GM12864 (cell line): Measurements from ENCODE around the gene OLFML2A.

Experiments
- DNase-seq: peaks from one replicate; pipeline ENCODE4 v3.0.0-alpha.2; 2011; ENCODE audit warnings: low read depth
- H3K4me3 ChIP-seq: 2 replicates; pipeline ENCODE4 v1.5.1; 2011; ENCODE audit warnings: mild to moderate bottlenecking, low read depth, low read length, control low read depth
- TF ChIP-seq, protein P1 (sequence below): IDR thresholded peaks from 2 replicates; pipeline ENCODE4 v1.5.1; 2011; ENCODE audit warnings: low read depth, mild to moderate bottlenecking, moderate library complexity, low read length, control low read depth, inconsistent platforms; ENCODE audit errors: missing control alignments

OLFML2A gene

DNA sequence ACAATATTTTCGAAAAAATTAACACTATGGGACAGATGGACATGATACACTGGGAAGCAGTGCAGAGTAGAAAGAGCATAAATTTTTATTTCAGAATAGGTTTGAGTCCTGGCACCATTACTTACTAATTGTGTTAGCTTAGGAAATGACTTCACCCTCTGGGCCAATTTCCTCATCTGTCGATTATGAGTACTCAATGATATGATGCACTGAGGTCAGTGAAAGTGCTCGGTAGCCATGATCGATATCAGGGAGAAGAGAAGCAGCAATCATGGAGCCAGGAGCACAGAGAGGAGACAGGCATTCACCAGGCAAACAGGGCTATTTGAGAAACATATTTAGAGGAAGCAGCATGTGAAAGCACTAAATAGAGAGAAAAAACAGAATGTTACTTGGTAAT, 35.3 kb upstream of the OLFML2A start:
- DNase-seq, result no peak
- H3K4me3 ChIP-seq, result no peak overlapping the region
- TF ChIP-seq, protein P1, sequence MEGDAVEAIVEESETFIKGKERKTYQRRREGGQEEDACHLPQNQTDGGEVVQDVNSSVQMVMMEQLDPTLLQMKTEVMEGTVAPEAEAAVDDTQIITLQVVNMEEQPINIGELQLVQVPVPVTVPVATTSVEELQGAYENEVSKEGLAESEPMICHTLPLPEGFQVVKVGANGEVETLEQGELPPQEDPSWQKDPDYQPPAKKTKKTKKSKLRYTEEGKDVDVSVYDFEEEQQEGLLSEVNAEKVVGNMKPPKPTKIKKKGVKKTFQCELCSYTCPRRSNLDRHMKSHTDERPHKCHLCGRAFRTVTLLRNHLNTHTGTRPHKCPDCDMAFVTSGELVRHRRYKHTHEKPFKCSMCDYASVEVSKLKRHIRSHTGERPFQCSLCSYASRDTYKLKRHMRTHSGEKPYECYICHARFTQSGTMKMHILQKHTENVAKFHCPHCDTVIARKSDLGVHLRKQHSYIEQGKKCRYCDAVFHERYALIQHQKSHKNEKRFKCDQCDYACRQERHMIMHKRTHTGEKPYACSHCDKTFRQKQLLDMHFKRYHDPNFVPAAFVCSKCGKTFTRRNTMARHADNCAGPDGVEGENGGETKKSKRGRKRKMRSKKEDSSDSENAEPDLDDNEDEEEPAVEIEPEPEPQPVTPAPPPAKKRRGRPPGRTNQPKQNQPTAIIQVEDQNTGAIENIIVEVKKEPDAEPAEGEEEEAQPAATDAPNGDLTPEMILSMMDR, result no peak

DNA sequence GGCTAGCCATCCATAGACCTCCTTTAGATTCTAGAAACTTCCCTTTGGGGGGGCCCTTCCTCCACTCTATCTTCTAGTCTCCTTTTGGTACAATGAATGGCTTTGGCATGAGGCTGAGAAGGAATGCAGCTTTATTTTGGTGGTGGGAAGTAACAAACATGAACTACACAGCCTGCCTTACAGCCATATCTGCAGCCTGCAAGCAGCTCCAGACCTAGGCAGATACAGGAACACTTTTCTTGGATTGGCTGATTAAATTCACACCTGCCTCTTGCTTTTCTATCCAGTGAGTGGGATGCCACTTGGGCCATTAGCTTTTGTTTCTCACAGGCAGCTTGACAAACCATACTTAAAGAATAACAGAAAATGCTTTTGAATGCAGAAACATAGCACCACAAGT, 34.0 kb upstream of the OLFML2A start:
- no peak for DNase-seq
- H3K4me3 ChIP-seq, result no peak overlapping the region
- TF ChIP-seq, protein P1, result no peak

- TF ChIP-seq, protein P1, result no peak
- no peak overlapping the region for H3K4me3 ChIP-seq
- DNase-seq, result no peak
These were observed 33.1 kb upstream of the OLFML2A start for GRCh38 chr9:124743686-124744348.

GRCh38 chr9:124747065-124747464, 29.9 kb upstream of the OLFML2A start:
- TF ChIP-seq, protein P1, result no peak
- H3K4me3 ChIP-seq, result no peak overlapping the region
- DNase-seq, result no peak

DNA sequence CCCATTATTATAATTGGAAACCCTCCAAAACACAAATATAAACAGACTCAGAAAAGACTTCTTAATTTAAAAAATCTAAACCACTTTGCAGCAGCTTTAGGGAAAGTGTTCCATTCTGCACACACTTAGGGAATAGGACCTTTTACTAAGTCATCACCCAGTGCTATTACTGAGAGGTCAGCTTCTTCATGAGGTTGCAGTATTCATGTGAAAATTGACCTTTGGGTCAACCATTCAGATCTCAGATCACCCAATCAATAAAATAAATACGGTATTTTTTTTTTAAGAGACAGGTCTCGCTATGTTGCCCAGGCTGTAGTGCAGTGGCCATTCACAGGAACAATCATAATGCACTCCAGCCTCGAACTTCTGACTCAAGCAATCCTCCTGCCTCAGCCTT, 27.6 kb upstream of the OLFML2A start:
- DNase-seq, result no peak
- TF ChIP-seq, protein P1, result no peak
- H3K4me3 ChIP-seq, result no peak overlapping the region

GRCh38 chr9:124749781-124750180, 27.2 kb upstream of the OLFML2A start:
- DNase-seq, result no peak
- no peak overlapping the region for H3K4me3 ChIP-seq
- TF ChIP-seq, protein P1, result no peak

- TF ChIP-seq, protein P1, result no peak
- no peak for DNase-seq
- no peak overlapping the region for H3K4me3 ChIP-seq
These were observed 24.0 kb upstream of the OLFML2A start for GRCh38 chr9:124752967-124753366.
